Heart left ventricle (tissue), 16 donors: ENCODE results near the gene DPYSL4. TPM values are rescaled to one million over a fixed set of nuclear protein-coding genes. Genes with fewer than 3 reads are reported as not detected.

Experiments
- ATAC-seq, 4 donors: fragments of 200-7000 bp; cut with Tn5 transposase; one replicate each; pipeline ENCODE4 v1.9.1; 2020 to 2022; ENCODE audit warnings: moderate library complexity in 4 of 4, mild to moderate bottlenecking in 3 of 4, moderate number of reproducible peaks in 1 of 4
- DNase-seq, 5 donors: peaks; one replicate each; pipeline ENCODE4 v3.0.0-alpha.2; 2020
- H3K27ac ChIP-seq, 12 donors: fragments of 200-600 bp; sonication (generic) in 4 of 12; one replicate each; pipeline versions ENCODE4 v1.5.0 to v1.8.0; 2016 to 2022; ENCODE audit warnings: mild to moderate bottlenecking in 2 of 12
- H3K27me3 ChIP-seq, 9 donors: fragments of 200-600 bp; sonication (generic) in 2 of 9; one replicate each; pipeline versions ENCODE4 v1.5.1 to v1.8.0; 2016 to 2022; ENCODE audit warnings: mild to moderate bottlenecking in 3 of 9
- H3K36me3 ChIP-seq, 9 donors: fragments of 200-600 bp; sonication (generic) in 2 of 9; one replicate each; pipeline versions ENCODE4 v1.5.0 to v1.8.0; 2018 to 2022; ENCODE audit warnings: mild to moderate bottlenecking in 2 of 9
- H3K4me1 ChIP-seq, 12 donors: fragments of 200-600 bp; sonication (generic) in 4 of 12; one replicate each; pipeline versions ENCODE4 v1.5.0 to v1.8.0; 2016 to 2022; ENCODE audit warnings: mild to moderate bottlenecking in 3 of 12
- H3K4me3 ChIP-seq, 12 donors: fragments of 200-600 bp; sonication (generic) in 4 of 12; one replicate each; pipeline versions ENCODE4 v1.5.0 to v1.8.0; 2017 to 2022; ENCODE audit warnings: mild to moderate bottlenecking in 9 of 12, moderate library complexity in 4 of 12
- H3K9me3 ChIP-seq, 12 donors: fragments of 200-600 bp; sonication (generic) in 4 of 12; one replicate each; pipeline versions ENCODE4 v1.5.0 to v1.8.0; 2016 to 2022; ENCODE audit warnings: mild to moderate bottlenecking in 1 of 12
- POLR2A ChIP-seq, 2 donors: fragments of 450-650 bp; IDR thresholded peaks; one replicate each; pipeline ENCODE4 v1.6.1; 2017; ENCODE audit warnings: antibody characterized with exemption in 2 of 2, mild to moderate bottlenecking in 2 of 2, moderate library complexity in 2 of 2
- WGBS, 4 donors: extraction: QIAGEN DNeasy Blood & Tissue Kit in 2 of 4; methylation state at CpG; one replicate each; pipeline versions ENCODE4 v1.1.5 to v1.1.7; 2013 to 2018; 5-methylcytosine and 5-hydroxymethylcytosine counted together
- intact Hi-C, 10 donors: fragments of 100-400 bp; cut with DNase I; formaldehyde crosslinking; loops; one replicate each; pipeline versions ENCODE4 v1.11.1 to v1.14.2; 2022
- polyA plus RNA-seq, 2 donors: library from polyadenylated mRNA; stranded (reverse); fragments of 200-250 nt; gene quantifications; one replicate each; pipeline ENCODE4 v1.2.3, GENCODE V29; 2013
- total RNA-seq, 9 donors: library from RNA; depleted of rRNA in 2 of 9; stranded (reverse); fragments of >200 nt in 2 of 9; fragmentation: NEBNext Ultra II Directional in 3 of 9; extraction: Animal tissue kit (Norgen Biotek cat#: 25700) in 3 of 9; gene quantifications; one replicate each; pipeline versions ENCODE4 v1.1.0 to v1.2.4, GENCODE V29; 2016 to 2023
- TF ChIP-seq, protein P1 (sequence below), 12 donors: fragments of 200-600 bp; sonication (generic) in 4 of 12; IDR thresholded peaks; one replicate each; pipeline versions ENCODE4 v1.5.0 to v1.8.0; 2018 to 2022; ENCODE audit warnings: antibody characterized with exemption in 12 of 12, mild to moderate bottlenecking in 5 of 12
- donor health status: ischemic (EF 13 %, LVEDD 7.1; RV severe dilation, severe dysfunction).
- donor health status: healthy with polysubstance abuse.
- donor health status: DM: no; HTN: yes; CAD: no.
- donor health status: DM: no; HTN: no; CAD: no.
- donor health status: ischemic (EF 25% LVEDD 6.9; RV normal size, moderate dysfunction).
- donor health status: ischemic (EF 25% LVEDD 5.7; RV mildly dilated, moderate dysfunction).
- donor health status: healthy.
- donor health status: DM: yes; HTN: yes; CAD: no.
- donor health status: ischemic (EF 35%, LVEDD 5.7; RV mildly dilated, moderate dysfunction).
- donor health status: nonischemic (EF 11% LVEDD 7.7; RV severe dilation, severe dysfunction).
- donor health status: DM: yes; HTN: yes; CAD: no.
- donor health status: PGD.
- donor health status: ischemic (EF 29% LVEDD 5.4; RV normal size, mild dysfunction).
- donor health status: nonischemic (EF 23%, LVEDD 6.1; RV moderate dilation, normal function).

DPYSL4 gene
- total and polyA plus RNA-seq, 11 donors = 4.0 to 127 (median 33.1) TPM

DNA sequence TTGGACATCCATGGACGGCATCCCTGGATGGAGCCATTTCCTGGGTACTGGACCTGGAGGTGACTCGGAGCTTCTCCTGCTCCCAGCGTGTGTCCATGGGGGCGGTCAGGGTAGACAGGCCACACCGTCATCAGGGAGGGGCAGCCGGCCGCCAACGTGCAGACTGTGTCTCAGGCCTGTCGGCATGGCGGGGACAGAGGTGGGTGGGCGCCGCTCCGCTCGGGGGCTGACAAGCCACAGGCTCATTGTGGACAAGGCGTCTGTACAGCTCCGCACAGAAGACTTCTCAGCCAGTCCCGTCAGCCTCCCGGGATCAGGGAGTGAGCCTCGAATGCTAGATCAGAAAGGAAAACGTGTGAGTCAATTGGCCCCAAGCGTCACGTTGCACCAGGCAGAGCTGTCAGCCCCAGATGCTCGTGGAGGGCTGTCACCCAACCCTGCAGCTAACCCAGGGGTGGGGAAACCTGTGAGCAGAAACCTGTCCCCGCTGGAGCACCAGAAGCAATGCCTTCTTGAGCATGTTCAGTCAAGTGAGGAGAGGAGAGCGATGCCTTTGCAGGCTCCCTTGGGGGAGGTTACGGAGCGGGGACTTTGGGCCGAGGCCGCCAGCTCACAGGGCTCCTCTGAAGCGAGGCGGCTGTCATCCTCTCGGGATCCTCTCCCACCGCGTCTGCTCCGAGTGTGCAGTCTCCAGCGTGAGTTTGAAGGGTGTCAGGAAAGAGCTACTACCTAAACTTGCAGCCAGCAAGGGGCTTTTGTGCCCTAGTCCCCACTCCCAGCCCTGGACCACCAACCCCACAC, 16.0 kb upstream of the DPYSL4 start:
- Histone ChIP-seq H3K27ac (no peak overlapping the region), H3K4me1 (peaks cover 0 to 8% (median 4%) of the 10 kb centered on the region in 12 donors), H3K36me3 (peaks cover 0 to 15% (median 0%) of the 10 kb centered on the region in 9 donors), H3K27me3 (peaks cover 0 to 5% (median 0%) of the 10 kb centered on the region in 9 donors), H3K4me3 (no peak overlapping the region), H3K9me3 (no peaks in the 10 kb centered on the region)
- ATAC-seq (no peak), DNase-seq (peak in 2 of 5 donors; percentile 13 to 56)
- intact Hi-C loops = no loop called here
- TF ChIP-seq, protein P1, sequence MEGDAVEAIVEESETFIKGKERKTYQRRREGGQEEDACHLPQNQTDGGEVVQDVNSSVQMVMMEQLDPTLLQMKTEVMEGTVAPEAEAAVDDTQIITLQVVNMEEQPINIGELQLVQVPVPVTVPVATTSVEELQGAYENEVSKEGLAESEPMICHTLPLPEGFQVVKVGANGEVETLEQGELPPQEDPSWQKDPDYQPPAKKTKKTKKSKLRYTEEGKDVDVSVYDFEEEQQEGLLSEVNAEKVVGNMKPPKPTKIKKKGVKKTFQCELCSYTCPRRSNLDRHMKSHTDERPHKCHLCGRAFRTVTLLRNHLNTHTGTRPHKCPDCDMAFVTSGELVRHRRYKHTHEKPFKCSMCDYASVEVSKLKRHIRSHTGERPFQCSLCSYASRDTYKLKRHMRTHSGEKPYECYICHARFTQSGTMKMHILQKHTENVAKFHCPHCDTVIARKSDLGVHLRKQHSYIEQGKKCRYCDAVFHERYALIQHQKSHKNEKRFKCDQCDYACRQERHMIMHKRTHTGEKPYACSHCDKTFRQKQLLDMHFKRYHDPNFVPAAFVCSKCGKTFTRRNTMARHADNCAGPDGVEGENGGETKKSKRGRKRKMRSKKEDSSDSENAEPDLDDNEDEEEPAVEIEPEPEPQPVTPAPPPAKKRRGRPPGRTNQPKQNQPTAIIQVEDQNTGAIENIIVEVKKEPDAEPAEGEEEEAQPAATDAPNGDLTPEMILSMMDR (IDR thresholded peaks at IDR 0.05) = no peak
- no peak for TF ChIP-seq POLR2A (IDR thresholded peaks at IDR 0.05)
- WGBS, 4 donors = 79 to 85% (median 84%) methylated on average over 16 to 36 of the region's 36 CpGs

DNA sequence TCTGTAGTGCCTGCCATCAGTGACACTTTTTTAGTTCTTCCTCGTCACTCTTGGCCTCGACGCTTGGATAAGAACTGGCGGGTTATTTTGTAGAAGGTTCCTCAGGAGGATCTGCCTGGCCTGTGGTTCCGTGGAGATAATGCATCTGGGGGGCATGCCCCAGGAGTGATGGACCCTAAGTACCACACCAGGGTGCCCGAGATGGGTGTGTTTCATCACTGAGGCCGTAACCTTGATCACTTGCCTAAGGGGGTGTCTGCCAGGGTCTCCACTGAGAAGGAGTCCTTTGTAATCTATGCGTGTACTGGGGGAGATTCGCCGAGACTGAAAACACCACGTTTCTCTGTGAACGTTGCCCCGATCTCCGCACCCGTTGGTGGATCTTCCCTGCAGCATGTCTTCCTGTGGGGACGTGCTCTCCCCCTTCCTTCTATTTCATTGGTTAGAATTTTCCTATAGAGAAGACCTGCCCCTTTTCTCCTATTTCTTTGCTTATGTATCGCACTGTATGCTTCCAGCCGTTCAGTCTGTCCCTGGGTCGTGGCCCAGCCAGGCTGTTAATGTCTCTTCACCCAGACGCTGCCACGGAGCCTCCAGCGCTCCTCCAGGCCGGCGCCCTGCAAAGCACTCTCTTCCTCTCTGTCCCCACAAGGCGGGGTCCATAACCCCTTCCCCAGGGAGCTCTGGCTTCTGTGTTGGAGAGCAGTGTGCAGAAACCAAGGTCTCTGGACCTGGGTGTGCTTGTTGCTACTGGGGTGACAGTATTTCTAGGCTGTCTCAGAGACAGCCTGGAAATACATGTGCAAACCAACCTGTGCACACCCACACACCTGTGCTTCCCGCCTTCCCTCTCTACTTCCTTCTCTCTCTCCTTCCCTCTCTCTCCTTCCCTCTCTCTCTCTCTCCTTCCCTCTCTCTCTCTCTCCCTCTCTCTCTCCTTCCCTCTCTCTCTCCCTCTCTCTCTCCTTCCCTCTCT, 14.4 kb upstream of the DPYSL4 start:
- intact Hi-C loops = no loop called here

DNA sequence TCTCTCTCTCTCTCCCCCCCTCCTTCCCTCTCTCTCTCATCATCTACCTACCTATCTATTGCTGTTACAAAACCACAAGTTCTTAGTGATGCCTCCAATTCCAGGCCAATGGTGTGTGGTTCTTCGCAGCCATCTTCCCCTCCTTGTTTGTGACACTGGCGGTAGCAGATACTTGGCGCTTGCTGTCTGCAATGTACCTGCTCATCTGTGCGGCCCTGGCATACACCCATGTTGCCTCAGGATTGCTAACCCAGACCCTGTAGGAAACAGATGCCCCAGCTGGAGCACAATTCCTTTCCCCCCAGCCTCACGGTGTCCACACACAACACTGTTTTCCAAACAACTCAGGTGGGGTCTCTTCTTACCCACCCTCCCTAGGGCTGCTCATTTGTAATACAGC, 13.6 kb upstream of the DPYSL4 start:
- intact Hi-C loops = no loop called here
- DNase-seq (peak in 2 of 5 donors; percentile 15 to 20), ATAC-seq (no peak)
- H3K4me3 ChIP-seq = no peak overlapping the region
- no peaks in the 10 kb centered on the region for H3K9me3 ChIP-seq
- H3K27ac ChIP-seq = no peak overlapping the region
- peaks cover 0 to 17% (median 0%) of the 10 kb centered on the region in 9 donors for H3K27me3 ChIP-seq
- TF ChIP-seq, protein P1 (IDR thresholded peaks at IDR 0.05) = no peak
- no peak for TF ChIP-seq POLR2A (IDR thresholded peaks at IDR 0.05)
- H3K4me1 ChIP-seq = peaks cover 0 to 18% (median 14%) of the 10 kb centered on the region in 12 donors
- 88 to 96% (median 94%) methylated on average over 5 of the region's 5 CpGs for WGBS, 4 donors
- peaks cover 0 to 15% (median 0%) of the 10 kb centered on the region in 9 donors for H3K36me3 ChIP-seq

More for the DNA sequence above, 14.4 kb upstream of the DPYSL4 start:
- H3K36me3 ChIP-seq = peaks cover 0 to 15% (median 0%) of the 10 kb centered on the region in 9 donors
- peaks cover 0 to 18% (median 14%) of the 10 kb centered on the region in 12 donors for H3K4me1 ChIP-seq
- no peaks in the 10 kb centered on the region for H3K9me3 ChIP-seq
- no peak overlapping the region for H3K4me3 ChIP-seq
- TF ChIP-seq, protein P1 (IDR thresholded peaks at IDR 0.05) = no peak
- no peak for TF ChIP-seq POLR2A (IDR thresholded peaks at IDR 0.05)
- 74 to 80% (median 77%) methylated on average over 26 of the region's 26 CpGs for WGBS, 4 donors
- H3K27me3 ChIP-seq = peaks cover 0 to 17% (median 0%) of the 10 kb centered on the region in 9 donors
- no peak for ATAC-seq
- peak in 2 of 5 donors; percentile 17 to 26 for DNase-seq
- H3K27ac ChIP-seq = no peak overlapping the region
